SK-MEL-5 (cell line): Measurements from ENCODE around the gene DNAJC28. TPM values are rescaled to one million over a fixed set of nuclear protein-coding genes. Genes with fewer than 3 reads are reported as not detected.
A peak's percentile ranks its signal among the peaks of the same experiment; 100 is the strongest.
"Not testable (repeated sequence)": the region's sequence is repeated elsewhere in the genome, so short reads cannot be mapped to it uniquely, and the experiment has no call there.

Source experiments
- DNase-seq: peaks from one replicate; pipeline ENCODE4 v3.0.0-alpha.2; 2016; ENCODE audit warnings: low read depth, low spot score
- in situ Hi-C: cut with HindIII; loops from 2 replicates; pipeline ENCODE4 v1.10.0; 2016; ENCODE audit warnings: low sequenced_read_pairs, high pct_unique_total_duplicates, low pct_unique_long_range_greater_than_20kb
- polyA plus RNA-seq, 2 experiments: library from polyadenylated mRNA; depleted of rRNA; stranded (reverse); fragments of >200 nt; gene quantifications; 2 replicates each; pipeline ENCODE4 v1.2.3, GENCODE V29; 2015
- total RNA-seq: library from RNA; depleted of rRNA; stranded (reverse); fragments of >200 nt; shearing (Covaris generic); gene quantifications from 2 replicates; pipeline ENCODE4 v1.2.3, GENCODE V29; 2014; rRNA removed

The DNAJC28 gene
- total RNA-seq, result 0.64 and 1.1 TPM in 2 replicates
- polyA plus RNA-seq (2015; cell fraction: cytosol; rRNA removed), result 0.93 and 2.2 TPM in 2 replicates
- polyA plus RNA-seq (2015; cell fraction: nucleus; rRNA removed), result 0.37 and 3.7 TPM in 2 replicates

- DNase-seq, result peak; percentile 93
- in situ Hi-C loops, result no loop called here
Observed at GRCh38 chr21:33491373-33492102, at the start of gene DNAJC28. Gene DNAJC28 (minus strand): TSS chr21:33491716. CDS start chr21:33489393, 2,323 bp downstream.

GRCh38 chr21:33541105-33541711, 49.7 kb upstream of the DNAJC28 start:
- in situ Hi-C loops, result no loop called here

GRCh38 chr21:33540711-33541104, 49.2 kb upstream of the DNAJC28 start:
- in situ Hi-C loops, result no loop called here

More at GRCh38 chr21:33541105-33541711, 49.7 kb upstream of the DNAJC28 start:
- DNase-seq, result peak; percentile 26

GRCh38 chr21:33539616-33540015, 48.1 kb upstream of the DNAJC28 start:
- in situ Hi-C loops, result no loop called here
- no peak for DNase-seq

More at GRCh38 chr21:33540711-33541104, 49.2 kb upstream of the DNAJC28 start:
- no peak for DNase-seq

- in situ Hi-C loops, result no loop called here
Observed at GRCh38 chr21:33537212-33537611, 45.7 kb upstream of the DNAJC28 start.

GRCh38 chr21:33531007-33531406, 39.5 kb upstream of the DNAJC28 start:
- in situ Hi-C loops, result no loop called here
- no peak for DNase-seq

More at GRCh38 chr21:33537212-33537611, 45.7 kb upstream of the DNAJC28 start:
- DNase-seq, result no peak

- in situ Hi-C loops, result no loop called here
Observed at GRCh38 chr21:33522953-33523349, 31.4 kb upstream of the DNAJC28 start.

GRCh38 chr21:33522297-33522952, 30.9 kb upstream of the DNAJC28 start:
- no peak for DNase-seq

More at GRCh38 chr21:33522953-33523349, 31.4 kb upstream of the DNAJC28 start:
- DNase-seq, result no peak

GRCh38 chr21:33518899-33519298, 27.4 kb upstream of the DNAJC28 start:
- in situ Hi-C loops, result no loop called here
- DNase-seq, result no peak

More at GRCh38 chr21:33522297-33522952, 30.9 kb upstream of the DNAJC28 start:
- in situ Hi-C loops, result no loop called here

GRCh38 chr21:33514229-33514628, 22.7 kb upstream of the DNAJC28 start:
- in situ Hi-C loops, result no loop called here
- DNase-seq, result no peak

- in situ Hi-C loops, result no loop called here
Observed at GRCh38 chr21:33512481-33512880, 21.0 kb upstream of the DNAJC28 start.

GRCh38 chr21:33511639-33512038, 20.1 kb upstream of the DNAJC28 start:
- no peak for DNase-seq
- in situ Hi-C loops, result no loop called here

More at GRCh38 chr21:33512481-33512880, 21.0 kb upstream of the DNAJC28 start:
- DNase-seq, result no peak

- no peak for DNase-seq
- in situ Hi-C loops, result no loop called here
Observed at GRCh38 chr21:33510826-33511225, 19.3 kb upstream of the DNAJC28 start.

- in situ Hi-C loops, DNase-seq: not testable (repeated sequence)
Observed at GRCh38 chr21:33507003-33507402, 15.5 kb upstream of the DNAJC28 start.

- in situ Hi-C loops, result no loop called here
Observed at GRCh38 chr21:33505833-33506232, 14.3 kb upstream of the DNAJC28 start.

GRCh38 chr21:33496345-33496744, 4.8 kb upstream of the DNAJC28 start:
- in situ Hi-C loops, result no loop called here
- DNase-seq, result no peak

More at GRCh38 chr21:33505833-33506232, 14.3 kb upstream of the DNAJC28 start:
- DNase-seq, result no peak

- no peak for DNase-seq
- in situ Hi-C loops, result no loop called here
Observed at GRCh38 chr21:33495743-33496142, 4.2 kb upstream of the DNAJC28 start.

GRCh38 chr21:33493756-33494155, 2.2 kb upstream of the DNAJC28 start:
- no peak for DNase-seq
- in situ Hi-C loops, result no loop called here
